Memory B cell (primary cell): ENCODE measurements around the gene THSD1.
"Not testable (repeated sequence)": the region's sequence is repeated elsewhere in the genome, so short reads cannot be mapped to it uniquely, and the experiment has no call there.

Experiments used
- ATAC-seq: fragments of 150-1000 bp; cut with Tn5 transposase; 2 replicates; pipeline ENCODE4 v1.10.0; 2021; ENCODE audit warnings: low read depth, mild to moderate bottlenecking, moderate library complexity
- DNase-seq, 2 donors: peaks; one replicate each; pipeline ENCODE4 v3.0.0; 2022; ENCODE audit warnings: low spot score in 2 of 2
- H3K27ac Mint-ChIP-seq: one replicate; pipeline ENCODE4 v1.8.0; 2022; ENCODE audit warnings: mild to moderate bottlenecking, moderate library complexity, mixed read lengths
- H3K27me3 Mint-ChIP-seq: one replicate; pipeline ENCODE4 v1.8.0; 2022; ENCODE audit warnings: mixed read lengths
- H3K36me3 Mint-ChIP-seq: one replicate; pipeline ENCODE4 v1.8.0; 2022; ENCODE audit warnings: mild to moderate bottlenecking, mixed read lengths
- H3K4me1 Mint-ChIP-seq: one replicate; pipeline ENCODE4 v1.8.0; 2022; ENCODE audit warnings: mixed read lengths
- H3K4me3 Mint-ChIP-seq: one replicate; pipeline ENCODE4 v1.8.0; 2022; ENCODE audit warnings: mild to moderate bottlenecking, moderate library complexity, mixed read lengths
- H3K9me3 Mint-ChIP-seq: one replicate; pipeline ENCODE4 v1.8.0; 2022; ENCODE audit warnings: mixed read lengths

The THSD1 gene

GRCh38 chr13:52395704-52396103, 10.3 kb downstream of the THSD1 start:
- peaks cover 6% of the 10 kb centered on the region for H3K36me3 Mint-ChIP-seq
- DNase-seq (no peak), ATAC-seq (no peak)
- H3K4me1 Mint-ChIP-seq: no peaks in the 10 kb centered on the region
- H3K27ac Mint-ChIP-seq: no peak overlapping the region
- no peak overlapping the region for H3K4me3 Mint-ChIP-seq
- H3K27me3 Mint-ChIP-seq: peaks cover 15% of the 10 kb centered on the region
- H3K9me3 Mint-ChIP-seq: no peaks in the 10 kb centered on the region

- Mint-ChIP-seq H3K4me3 (no peak overlapping the region), H3K4me1 (no peaks in the 10 kb centered on the region), H3K9me3 (no peaks in the 10 kb centered on the region), H3K27me3 (peaks cover 15% of the 10 kb centered on the region), H3K36me3 (peaks cover 4% of the 10 kb centered on the region), H3K27ac (no peak overlapping the region)
- DNase-seq (no peak), ATAC-seq (no peak)
Observed at GRCh38 chr13:52394586-52394985, 11.4 kb downstream of the THSD1 start.

- peaks cover 4% of the 10 kb centered on the region for H3K36me3 Mint-ChIP-seq
- no peaks in the 10 kb centered on the region for H3K4me1 Mint-ChIP-seq
- ATAC-seq (no peak), DNase-seq (no peak)
- H3K9me3 Mint-ChIP-seq: no peaks in the 10 kb centered on the region
- H3K4me3 Mint-ChIP-seq: no peak overlapping the region
- no peak overlapping the region for H3K27ac Mint-ChIP-seq
- H3K27me3 Mint-ChIP-seq: peaks cover 15% of the 10 kb centered on the region
Observed at GRCh38 chr13:52393572-52394357, 12.2 kb downstream of the THSD1 start.

- DNase-seq (no peak), ATAC-seq (no peak)
- no peak overlapping the region for H3K4me3 Mint-ChIP-seq
- no peak overlapping the region for H3K27ac Mint-ChIP-seq
- H3K27me3 Mint-ChIP-seq: no peaks in the 10 kb centered on the region
- H3K9me3 Mint-ChIP-seq: no peaks in the 10 kb centered on the region
- H3K4me1 Mint-ChIP-seq: no peaks in the 10 kb centered on the region
- peaks cover 3% of the 10 kb centered on the region for H3K36me3 Mint-ChIP-seq
Observed at GRCh38 chr13:52387721-52388120, 18.3 kb downstream of the THSD1 start.

GRCh38 chr13:52385870-52386269, 20.1 kb downstream of the THSD1 start:
- DNase-seq: no peak
- H3K4me3 Mint-ChIP-seq: no peak overlapping the region
- no peaks in the 10 kb centered on the region for H3K4me1 Mint-ChIP-seq
- peaks cover 3% of the 10 kb centered on the region for H3K36me3 Mint-ChIP-seq
- no peak for ATAC-seq
- no peaks in the 10 kb centered on the region for H3K27me3 Mint-ChIP-seq
- no peaks in the 10 kb centered on the region for H3K9me3 Mint-ChIP-seq
- no peak overlapping the region for H3K27ac Mint-ChIP-seq

- Mint-ChIP-seq H3K9me3 (no peaks in the 10 kb centered on the region), H3K4me1 (no peaks in the 10 kb centered on the region), H3K36me3 (peaks cover 3% of the 10 kb centered on the region), H3K4me3 (no peak overlapping the region), H3K27ac (no peak overlapping the region), H3K27me3 (no peaks in the 10 kb centered on the region)
- no peak for ATAC-seq
- no peak for DNase-seq
Observed at GRCh38 chr13:52383366-52383765, 22.6 kb downstream of the THSD1 start.

- H3K27ac Mint-ChIP-seq: no peak overlapping the region
- no peak for ATAC-seq
Observed at GRCh38 chr13:52378312-52378711, 27.7 kb downstream of the THSD1 start.

GRCh38 chr13:52377898-52378297, 28.1 kb downstream of the THSD1 start:
- DNase-seq: no peak
- no peak overlapping the region for H3K27ac Mint-ChIP-seq
- H3K27me3 Mint-ChIP-seq: no peaks in the 10 kb centered on the region
- H3K36me3 Mint-ChIP-seq: no peaks in the 10 kb centered on the region
- no peaks in the 10 kb centered on the region for H3K9me3 Mint-ChIP-seq
- no peak for ATAC-seq
- no peak overlapping the region for H3K4me3 Mint-ChIP-seq
- no peaks in the 10 kb centered on the region for H3K4me1 Mint-ChIP-seq

More at GRCh38 chr13:52378312-52378711, 27.7 kb downstream of the THSD1 start:
- no peaks in the 10 kb centered on the region for H3K27me3 Mint-ChIP-seq
- no peak overlapping the region for H3K4me3 Mint-ChIP-seq
- H3K9me3 Mint-ChIP-seq: no peaks in the 10 kb centered on the region
- H3K4me1 Mint-ChIP-seq: no peaks in the 10 kb centered on the region
- no peaks in the 10 kb centered on the region for H3K36me3 Mint-ChIP-seq
- no peak for DNase-seq

GRCh38 chr13:52374873-52375411, 31.0 kb downstream of the THSD1 start:
- H3K27ac Mint-ChIP-seq: no peak overlapping the region
- H3K4me1 Mint-ChIP-seq: no peaks in the 10 kb centered on the region

GRCh38 chr13:52374389-52374788, 31.6 kb downstream of the THSD1 start:
- no peak for ATAC-seq
- H3K27me3 Mint-ChIP-seq: no peaks in the 10 kb centered on the region
- H3K27ac Mint-ChIP-seq: no peak overlapping the region

More at GRCh38 chr13:52374873-52375411, 31.0 kb downstream of the THSD1 start:
- ATAC-seq (no peak), DNase-seq (no peak)
- Mint-ChIP-seq H3K4me3 (no peak overlapping the region), H3K36me3 (no peaks in the 10 kb centered on the region), H3K9me3 (no peaks in the 10 kb centered on the region), H3K27me3 (no peaks in the 10 kb centered on the region)

GRCh38 chr13:52373277-52373676, 32.7 kb downstream of the THSD1 start:
- not testable (repeated sequence) for H3K36me3 Mint-ChIP-seq, H3K27me3 Mint-ChIP-seq, ATAC-seq, H3K4me1 Mint-ChIP-seq, H3K9me3 Mint-ChIP-seq, H3K27ac Mint-ChIP-seq, DNase-seq, H3K4me3 Mint-ChIP-seq

More at GRCh38 chr13:52374389-52374788, 31.6 kb downstream of the THSD1 start:
- H3K9me3 Mint-ChIP-seq: no peaks in the 10 kb centered on the region
- DNase-seq: no peak
- H3K4me3 Mint-ChIP-seq: no peak overlapping the region
- H3K36me3 Mint-ChIP-seq: no peaks in the 10 kb centered on the region
- no peaks in the 10 kb centered on the region for H3K4me1 Mint-ChIP-seq

GRCh38 chr13:52371736-52372247, 34.2 kb downstream of the THSD1 start:
- Mint-ChIP-seq H3K27ac (no peak overlapping the region), H3K36me3 (no peaks in the 10 kb centered on the region), H3K4me3 (no peak overlapping the region), H3K4me1 (no peaks in the 10 kb centered on the region), H3K27me3 (no peaks in the 10 kb centered on the region), H3K9me3 (no peaks in the 10 kb centered on the region)
- ATAC-seq (no peak), DNase-seq (no peak)

- no peaks in the 10 kb centered on the region for H3K36me3 Mint-ChIP-seq
- peaks cover 3% of the 10 kb centered on the region for H3K27me3 Mint-ChIP-seq
- H3K27ac Mint-ChIP-seq: no peak overlapping the region
- H3K4me1 Mint-ChIP-seq: no peaks in the 10 kb centered on the region
- DNase-seq: no peak
- H3K4me3 Mint-ChIP-seq: no peak overlapping the region
- ATAC-seq: no peak
- H3K9me3 Mint-ChIP-seq: no peaks in the 10 kb centered on the region
Observed at GRCh38 chr13:52366291-52366690, 39.7 kb downstream of the THSD1 start.

- not testable (repeated sequence) for H3K4me1 Mint-ChIP-seq
Observed at GRCh38 chr13:52362169-52362887, 43.6 kb downstream of the THSD1 start.

More at GRCh38 chr13:52362169-52362887, 43.6 kb downstream of the THSD1 start:
- not testable (repeated sequence) for H3K36me3 Mint-ChIP-seq, H3K9me3 Mint-ChIP-seq, H3K27me3 Mint-ChIP-seq, H3K27ac Mint-ChIP-seq, ATAC-seq, DNase-seq, H3K4me3 Mint-ChIP-seq
